GM21360 (cell line): Measurements from ENCODE around the gene PAQR7.
"Not testable (repeated sequence)": the region's sequence is repeated elsewhere in the genome, so short reads cannot be mapped to it uniquely, and the experiment has no call there.

ENCODE experiments used
- ATAC-seq: cut with Tn5 transposase; IDR thresholded peaks from one replicate; pipeline ENCODE4 v1.9.1; 2021; ENCODE audit warnings: mild to moderate bottlenecking, moderate library complexity; ENCODE audit not compliant: unreplicated experiment

Gene PAQR7

DNA sequence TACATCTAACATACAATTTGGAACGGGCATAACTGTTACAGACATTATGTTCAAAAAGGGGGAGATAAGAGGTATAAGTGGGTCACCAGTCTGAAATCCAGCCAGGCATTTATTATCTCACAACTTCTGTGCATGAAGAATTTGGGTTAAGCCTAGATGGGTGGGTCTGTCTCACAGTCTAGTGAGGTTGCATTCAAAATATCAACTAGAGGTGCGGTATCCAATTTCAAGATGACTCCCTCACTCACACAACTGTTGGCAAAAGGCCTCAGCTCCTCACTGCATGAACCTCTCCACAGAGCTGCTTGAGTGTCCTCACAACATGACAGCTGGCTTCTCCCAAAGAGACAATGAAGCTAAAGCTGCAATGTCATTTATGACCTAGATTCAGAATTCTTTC is 21.0 kb downstream of the PAQR7 start:
- no peak for ATAC-seq

- ATAC-seq = no peak
Observed at GRCh38 chr1:25848531-25848930, 27.0 kb downstream of the PAQR7 start.

- ATAC-seq = no peak
Observed at GRCh38 chr1:25847929-25848328, 27.6 kb downstream of the PAQR7 start.

- no peak for ATAC-seq
Observed at GRCh38 chr1:25845664-25846063, 29.8 kb downstream of the PAQR7 start.

DNA sequence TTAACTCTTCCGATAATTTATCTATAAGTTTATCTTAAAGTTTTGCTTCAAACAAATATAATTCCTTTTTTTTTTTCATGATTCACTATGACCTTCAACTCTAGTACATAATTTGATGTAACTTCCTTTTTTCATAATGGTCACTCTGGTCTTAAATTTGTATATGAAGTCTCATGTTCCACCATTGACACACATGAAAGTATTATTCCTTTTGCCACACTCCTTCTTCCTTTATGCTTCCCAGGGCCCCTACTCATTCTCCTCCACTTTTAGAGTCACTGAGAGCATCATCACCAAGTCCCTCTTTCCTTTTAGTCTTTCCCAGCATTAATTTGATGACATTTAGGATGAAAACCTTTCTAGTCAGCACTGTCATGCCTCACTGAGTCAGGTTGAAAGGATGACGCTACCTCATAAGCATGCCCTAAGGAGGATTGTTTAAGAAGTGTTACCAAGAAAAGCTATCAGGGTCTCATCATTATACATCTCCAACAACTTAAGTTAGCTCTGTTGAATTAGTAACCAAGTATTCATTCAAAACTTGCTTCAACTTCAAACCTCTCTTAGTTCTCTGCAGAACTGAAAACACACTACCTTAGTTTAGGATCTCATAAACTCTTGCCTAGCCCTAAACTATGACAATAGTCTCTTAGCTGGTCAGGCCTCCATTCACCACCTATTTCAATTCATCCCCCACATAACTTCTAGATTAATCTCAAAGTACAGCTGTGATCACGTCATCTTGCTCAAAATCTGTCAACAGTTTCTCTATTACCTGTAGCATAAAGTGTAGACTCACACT is 30.8 kb downstream of the PAQR7 start:
- ATAC-seq = no peak

GRCh38 chr1:25843483-25843882 is 32.0 kb downstream of the PAQR7 start:
- ATAC-seq = no peak

DNA sequence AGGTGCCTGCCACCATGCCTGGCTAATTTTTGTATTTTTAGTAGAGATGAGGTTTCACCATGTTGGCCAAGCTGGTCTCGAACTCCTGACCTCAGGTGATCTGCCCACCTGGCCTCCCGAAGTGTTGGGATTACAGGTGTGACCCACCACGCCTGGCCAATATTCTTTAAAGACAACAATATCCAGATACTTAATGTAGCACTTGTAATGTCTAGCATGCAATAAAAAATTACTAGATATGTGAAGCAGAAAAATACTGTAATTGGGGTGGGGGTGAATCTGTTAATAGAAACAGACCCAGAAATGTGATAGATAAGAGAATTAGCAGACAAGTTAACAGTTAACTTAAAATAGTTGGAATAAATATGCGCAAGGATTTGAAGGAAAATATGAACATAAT is 35.7 kb downstream of the PAQR7 start:
- ATAC-seq = not testable (repeated sequence)

- no peak for ATAC-seq
Observed at GRCh38 chr1:25837262-25837875, 38.1 kb downstream of the PAQR7 start.

DNA sequence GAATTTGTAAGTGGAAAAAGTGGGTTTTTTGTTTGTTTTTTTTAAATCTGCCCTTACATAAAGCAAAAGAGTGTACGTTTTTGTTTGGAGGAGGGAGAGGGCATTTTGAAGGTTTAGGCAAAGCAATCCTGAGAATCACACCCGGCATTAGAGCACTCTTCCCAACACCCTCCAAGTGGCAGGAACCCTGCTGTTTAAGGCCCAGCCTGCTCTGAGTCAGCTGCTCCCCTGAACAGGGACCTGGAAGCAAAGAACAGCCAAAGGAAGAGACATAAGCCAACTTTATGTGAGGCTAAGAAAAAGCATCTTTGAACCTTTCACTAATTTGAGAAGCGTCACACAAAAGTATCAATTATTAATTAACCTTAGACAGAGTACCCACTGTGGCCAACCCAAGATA is 38.8 kb downstream of the PAQR7 start:
- ATAC-seq = no peak

DNA sequence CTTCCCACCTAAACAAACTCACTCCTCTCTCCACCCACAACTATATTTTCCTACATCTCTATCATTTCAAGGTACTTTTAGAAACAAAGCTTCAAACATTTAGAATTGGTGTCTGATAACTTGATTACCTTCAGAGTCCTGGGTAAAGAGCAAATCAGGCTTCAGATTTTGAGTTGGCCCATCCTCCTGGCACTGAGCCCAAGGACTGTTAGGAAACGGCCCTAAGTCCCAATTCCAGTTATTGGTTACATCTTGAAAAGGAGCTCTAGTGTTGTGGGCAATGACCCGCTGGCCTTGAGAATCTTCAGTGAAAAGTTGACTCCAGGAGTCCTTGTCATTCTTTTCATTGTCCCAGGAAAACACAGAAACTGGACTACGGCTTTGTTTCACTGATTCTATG is 40.6 kb downstream of the PAQR7 start:
- no peak for ATAC-seq

DNA sequence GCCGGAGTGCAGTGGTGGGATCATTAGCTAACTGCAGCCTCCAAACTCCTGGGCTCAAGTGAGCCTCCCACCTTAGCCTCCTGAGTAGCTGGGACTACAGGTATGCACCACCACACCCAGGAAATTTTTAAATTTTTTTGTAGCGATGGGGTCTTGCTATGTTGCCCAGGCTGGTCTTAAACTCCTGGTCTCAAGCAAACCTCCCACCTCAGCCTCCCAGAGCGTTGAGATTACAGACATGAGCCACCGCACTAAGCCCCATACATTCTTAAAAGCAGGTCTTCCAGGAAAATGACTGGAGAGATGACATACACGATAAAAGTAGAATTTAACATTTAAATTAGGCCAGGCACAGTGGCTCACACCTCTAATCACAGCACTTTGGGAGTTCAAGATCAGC is 42.4 kb downstream of the PAQR7 start:
- no peak for ATAC-seq

DNA sequence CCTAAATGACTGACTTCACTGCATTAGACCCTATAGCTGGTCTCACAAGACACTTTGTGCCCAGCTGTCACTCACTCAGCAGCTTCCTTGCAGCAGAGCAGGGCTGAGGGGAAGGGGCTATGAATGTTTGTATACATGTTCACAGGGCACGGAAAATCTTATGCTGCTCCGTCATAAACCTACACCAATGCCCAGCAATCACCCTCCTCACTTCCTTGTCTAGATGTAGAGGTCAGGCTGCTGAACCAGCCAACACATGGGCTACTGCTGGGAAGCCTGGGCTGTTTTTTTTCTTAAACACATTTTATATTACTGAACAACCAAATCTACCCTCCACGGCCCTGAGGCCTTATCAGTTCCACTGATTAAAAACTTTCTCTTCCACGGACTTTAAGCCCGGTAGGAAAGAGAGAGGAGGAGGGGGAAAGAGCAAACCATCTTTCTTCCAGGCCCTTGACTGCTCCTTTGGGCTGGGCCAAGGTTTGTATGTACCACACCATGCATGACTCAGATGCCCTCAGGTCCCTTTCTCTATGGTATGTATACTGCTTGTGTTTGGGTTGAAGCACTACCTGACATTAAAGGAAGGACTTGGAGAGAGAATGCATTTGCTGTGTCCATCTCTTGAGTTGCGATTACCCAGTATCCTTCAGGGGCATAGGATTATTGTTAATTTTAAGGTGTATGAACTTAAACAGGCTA is 43.0 kb downstream of the PAQR7 start:
- ATAC-seq = no peak

DNA sequence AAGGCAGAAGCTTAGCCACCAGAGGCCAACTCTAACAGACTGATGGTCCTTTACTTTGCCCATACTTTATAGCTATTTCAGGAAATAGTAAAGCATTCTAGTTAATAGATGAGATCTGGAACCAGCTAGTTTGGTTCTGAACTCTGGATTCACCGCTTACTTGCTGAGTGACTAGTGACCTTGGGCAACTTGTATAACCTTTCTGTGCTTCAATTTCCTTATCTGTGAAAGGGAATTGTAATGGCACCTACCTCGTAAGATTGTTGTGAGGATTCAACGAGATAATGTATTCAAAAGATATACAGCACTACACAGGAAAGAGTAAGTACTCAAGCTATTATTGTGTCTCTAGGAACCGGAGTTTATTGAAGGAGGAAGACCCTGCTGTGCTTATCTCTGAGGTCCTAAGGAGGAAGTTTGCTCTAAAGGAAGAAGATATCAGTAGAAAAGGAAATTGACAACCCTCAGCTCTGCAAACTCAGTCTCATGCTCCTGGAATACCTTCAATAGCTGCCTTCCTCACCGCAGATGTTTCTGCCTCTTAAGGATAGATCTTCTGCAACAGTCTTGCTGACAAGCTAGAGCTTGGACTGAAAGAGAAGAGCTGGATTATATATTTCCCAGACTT is 43.8 kb downstream of the PAQR7 start:
- no peak for ATAC-seq

DNA sequence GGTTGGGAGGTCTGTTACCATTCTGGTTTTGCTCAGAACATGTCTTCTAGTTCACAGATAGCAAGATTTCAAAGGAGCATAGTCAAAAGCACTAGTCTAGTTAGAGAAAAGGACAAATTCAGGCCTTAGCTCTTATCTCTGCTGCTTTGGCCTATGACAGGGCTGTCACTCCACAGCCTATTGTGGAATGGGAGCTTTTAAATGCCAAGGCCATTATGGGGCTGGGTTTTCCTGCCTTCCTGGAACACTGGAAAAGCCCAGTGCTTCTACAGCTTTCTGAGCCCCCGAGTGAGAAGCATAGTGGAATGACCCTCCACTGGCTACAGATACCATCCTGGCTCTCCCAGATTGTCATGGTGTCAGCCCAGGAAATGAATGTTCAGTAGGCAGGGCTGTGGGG is 46.5 kb downstream of the PAQR7 start:
- no peak for ATAC-seq

DNA sequence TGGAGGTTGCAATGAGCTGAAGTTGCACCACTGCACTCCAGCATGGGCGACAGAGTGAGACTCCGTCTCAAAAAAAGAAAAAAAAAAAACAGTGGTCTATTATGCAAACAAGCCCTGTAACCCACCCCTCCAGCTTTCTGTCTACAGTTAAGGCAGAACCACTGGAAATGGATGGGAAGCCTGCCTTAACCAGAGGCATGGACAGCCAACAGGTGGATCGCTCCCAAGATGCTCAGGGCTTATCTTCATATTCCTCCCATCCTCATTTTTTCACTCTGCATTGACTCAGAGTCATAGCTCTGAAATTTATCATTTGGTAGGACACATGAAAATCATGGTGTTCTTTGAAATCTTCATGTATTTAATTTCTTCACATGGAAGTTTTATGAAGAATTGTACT is 47.0 kb downstream of the PAQR7 start:
- no peak for ATAC-seq

GRCh38 chr1:25826571-25826970 is 48.9 kb downstream of the PAQR7 start:
- no peak for ATAC-seq

- ATAC-seq = no peak
Observed at GRCh38 chr1:25825605-25826004, 49.9 kb downstream of the PAQR7 start.

DNA sequence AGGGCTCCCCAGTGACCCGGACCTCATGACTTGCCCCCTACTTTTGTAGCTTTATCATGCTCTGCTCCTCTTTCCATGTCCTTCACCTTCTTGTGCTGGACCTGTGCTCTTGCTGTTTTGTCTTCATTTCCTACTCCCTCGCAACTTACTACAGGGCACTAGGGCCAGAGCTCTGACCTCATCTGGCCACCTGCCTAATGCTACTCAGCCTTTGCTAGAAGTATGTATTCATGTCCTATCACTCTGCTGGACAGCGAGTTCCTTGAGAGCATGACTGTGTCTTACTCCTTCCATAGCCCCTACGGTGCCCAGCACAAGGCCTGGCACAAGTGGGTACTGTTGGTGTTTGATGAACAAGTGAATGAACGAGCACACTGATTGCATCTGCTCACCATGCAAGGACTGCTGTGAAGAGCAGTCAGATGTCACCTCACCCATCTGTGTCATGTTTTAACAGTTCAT is 53.8 kb downstream of the PAQR7 start:
- no peak for ATAC-seq

DNA sequence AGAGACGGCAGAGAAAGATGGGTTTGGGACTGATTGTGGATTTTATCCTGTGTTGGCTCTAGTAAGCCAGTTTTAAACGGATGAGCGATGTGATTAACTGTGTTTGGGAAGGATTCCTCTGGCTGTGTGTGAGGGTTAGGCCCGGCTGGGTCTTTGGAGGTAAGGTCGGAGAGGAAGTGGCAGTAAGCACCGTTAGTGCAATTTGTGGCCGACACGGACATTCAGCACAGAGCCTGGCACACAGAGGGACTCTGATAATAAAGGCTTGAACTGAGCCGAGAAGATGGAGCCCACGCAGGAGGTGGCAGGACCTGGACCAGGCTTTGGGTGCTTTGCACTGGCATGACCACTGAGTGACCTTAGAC is 54.4 kb downstream of the PAQR7 start:
- ATAC-seq = no peak

DNA sequence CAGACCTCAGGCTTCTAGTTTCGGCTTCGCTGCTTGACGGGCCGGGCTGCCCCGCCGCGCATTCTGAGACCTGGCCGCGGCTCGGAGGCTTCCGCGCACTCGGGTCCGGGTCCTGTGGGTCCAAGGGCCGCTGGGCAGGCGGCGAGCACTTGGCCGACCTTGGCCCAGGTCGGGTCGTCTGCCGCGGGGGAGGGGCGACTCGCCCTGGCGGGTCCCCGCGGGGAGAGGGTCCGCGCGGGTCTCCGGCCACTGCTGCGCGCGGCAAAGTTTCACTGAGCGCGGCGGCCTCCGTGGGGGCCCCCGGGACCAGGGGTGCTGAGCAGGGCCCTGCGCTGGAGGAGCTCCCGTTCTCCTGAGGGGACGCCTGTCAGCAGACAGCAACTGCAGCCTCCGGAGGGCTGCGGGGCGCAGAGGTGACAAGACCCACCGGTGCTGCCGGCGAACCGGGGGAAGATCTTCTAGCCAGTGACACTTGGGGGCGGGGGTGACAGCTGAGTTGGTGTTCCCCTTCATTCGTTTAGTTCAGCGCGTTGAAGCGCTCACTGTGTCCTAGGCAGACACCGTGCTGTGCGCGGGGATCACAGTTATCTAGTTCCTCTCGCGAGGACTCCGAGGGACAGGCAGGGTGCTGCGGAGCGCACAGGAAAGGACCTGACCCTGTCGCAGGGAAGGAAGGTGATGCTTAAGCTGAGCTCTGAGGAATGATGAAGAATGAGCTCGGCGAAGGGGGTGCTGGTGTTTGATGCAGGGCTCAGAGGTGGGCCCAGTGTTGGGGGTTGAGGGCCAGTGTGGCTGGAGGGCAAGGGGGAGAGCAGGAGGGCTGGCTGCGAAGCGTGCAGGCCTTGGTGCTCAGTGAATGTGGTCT is 55.0 kb downstream of the PAQR7 start:
- peak; percentile 33 for ATAC-seq
